DOHH2 (cell line): Measurements from ENCODE around the gene OR4K13.

Experiments used
- H3F3A ChIP-seq: fragments of 200-600 bp; sonication (generic), shearing (Covaris generic); 2 replicates; pipeline ENCODE4 v1.6.0; 2016; ENCODE audit warnings: antibody characterized with exemption, mild to moderate bottlenecking; ENCODE audit not compliant: control insufficient read depth, insufficient read depth
- H3K27ac ChIP-seq: fragments of 200-600 bp; sonication (generic); 2 replicates; pipeline ENCODE4 v1.5.1; 2014; ENCODE audit warnings: low read depth, mild to moderate bottlenecking, low read length, moderate library complexity
- H3K27me3 ChIP-seq: fragments of 200-600 bp; sonication (generic); 2 replicates; pipeline ENCODE4 v1.6.1; 2014; ENCODE audit warnings: mild to moderate bottlenecking, low read length, mixed read lengths; ENCODE audit not compliant: control insufficient read depth
- H3K36me3 ChIP-seq: fragments of 200-600 bp; sonication (generic); 2 replicates; pipeline ENCODE4 v1.6.1; 2014; ENCODE audit warnings: mild to moderate bottlenecking, low read length, moderate library complexity, mixed read lengths; ENCODE audit not compliant: control insufficient read depth
- H3K4me1 ChIP-seq: fragments of 200-600 bp; sonication (generic); 2 replicates; pipeline ENCODE4 v1.6.1; 2014; ENCODE audit warnings: mild to moderate bottlenecking, low read length, mixed read lengths; ENCODE audit not compliant: control insufficient read depth
- H3K4me2 ChIP-seq: fragments of 200-600 bp; sonication (generic); 2 replicates; pipeline ENCODE4 v1.6.0; 2014; ENCODE audit warnings: mild to moderate bottlenecking, low read length, moderate library complexity
- H3K4me3 ChIP-seq: fragments of 200-600 bp; sonication (generic); 2 replicates; pipeline ENCODE4 v1.5.1; 2014; ENCODE audit warnings: mild to moderate bottlenecking, low read length, mixed read lengths
- H3K79me2 ChIP-seq: fragments of 200-600 bp; sonication (generic); 2 replicates; pipeline ENCODE4 v1.6.1; 2014; ENCODE audit warnings: mild to moderate bottlenecking, low read length, mixed read lengths; ENCODE audit not compliant: control insufficient read depth
- H3K9me2 ChIP-seq: fragments of 200-600 bp; sonication (generic); replicated peaks from 2 replicates; pipeline ENCODE4 v1.6.1; 2014; ENCODE audit warnings: mild to moderate bottlenecking, low read length, mixed read lengths; ENCODE audit not compliant: control insufficient read depth
- H3K9me3 ChIP-seq: fragments of 200-600 bp; sonication (generic); 2 replicates; pipeline ENCODE4 v1.6.1; 2014; ENCODE audit warnings: antibody characterized with exemption, low read length, mixed read lengths; ENCODE audit not compliant: control insufficient read depth, insufficient read depth
- H4K20me1 ChIP-seq: fragments of 200-600 bp; sonication (generic); 2 replicates; pipeline ENCODE4 v1.6.0; 2014; ENCODE audit warnings: low read depth, mild to moderate bottlenecking, antibody characterized with exemption, low read length, moderate library complexity; ENCODE audit not compliant: control insufficient read depth, insufficient read depth
- EZH2phosphoT487 ChIP-seq: fragments of 200-600 bp; sonication (generic); IDR thresholded peaks from 2 replicates; pipeline ENCODE4 v1.6.1; 2017; ENCODE audit warnings: borderline replicate concordance, mild to moderate bottlenecking, antibody characterized with exemption, low read length, moderate library complexity, mixed read lengths
- TF ChIP-seq, protein P1 (sequence below): fragments of 200-600 bp; sonication (generic); IDR thresholded peaks from one replicate; pipeline ENCODE4 v1.5.1; 2014; ENCODE audit warnings: antibody characterized with exemption, mild to moderate bottlenecking, low read depth, low read length; ENCODE audit not compliant: poor library complexity, severe bottlenecking

OR4K13 gene

DNA sequence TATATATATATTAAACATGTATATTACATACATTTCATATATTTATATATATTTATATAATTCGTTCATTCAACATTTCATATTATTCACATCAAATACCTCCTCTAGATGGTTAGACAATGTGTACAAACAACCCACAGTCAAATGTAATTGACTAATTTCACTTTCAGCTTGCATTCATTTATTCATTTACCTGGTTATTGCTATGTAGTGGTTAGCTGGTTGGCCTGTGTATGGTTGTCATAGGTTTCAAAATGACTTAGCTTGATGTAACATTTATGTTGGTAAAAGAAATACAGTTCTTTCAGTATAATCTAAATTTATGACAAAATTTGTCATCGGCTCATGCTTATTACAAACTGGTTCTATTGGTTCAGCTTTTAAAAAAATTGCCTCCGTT, 389 bp downstream of the OR4K13 start:
- Histone ChIP-seq H3F3A (no peaks in the 10 kb centered on the region), H3K9me2 (no peaks in the 10 kb centered on the region), H3K4me2 (no peak overlapping the region), H3K4me1 (no peaks in the 10 kb centered on the region), H3K27me3 (no peaks in the 10 kb centered on the region), H3K4me3 (no peak overlapping the region), H3K27ac (no peak overlapping the region), H3K79me2 (no peaks in the 10 kb centered on the region), H4K20me1 (no peaks in the 10 kb centered on the region), H3K36me3 (no peaks in the 10 kb centered on the region), H3K9me3 (no peaks in the 10 kb centered on the region)
- no peak for TF ChIP-seq EZH2phosphoT487
- TF ChIP-seq, protein P1, sequence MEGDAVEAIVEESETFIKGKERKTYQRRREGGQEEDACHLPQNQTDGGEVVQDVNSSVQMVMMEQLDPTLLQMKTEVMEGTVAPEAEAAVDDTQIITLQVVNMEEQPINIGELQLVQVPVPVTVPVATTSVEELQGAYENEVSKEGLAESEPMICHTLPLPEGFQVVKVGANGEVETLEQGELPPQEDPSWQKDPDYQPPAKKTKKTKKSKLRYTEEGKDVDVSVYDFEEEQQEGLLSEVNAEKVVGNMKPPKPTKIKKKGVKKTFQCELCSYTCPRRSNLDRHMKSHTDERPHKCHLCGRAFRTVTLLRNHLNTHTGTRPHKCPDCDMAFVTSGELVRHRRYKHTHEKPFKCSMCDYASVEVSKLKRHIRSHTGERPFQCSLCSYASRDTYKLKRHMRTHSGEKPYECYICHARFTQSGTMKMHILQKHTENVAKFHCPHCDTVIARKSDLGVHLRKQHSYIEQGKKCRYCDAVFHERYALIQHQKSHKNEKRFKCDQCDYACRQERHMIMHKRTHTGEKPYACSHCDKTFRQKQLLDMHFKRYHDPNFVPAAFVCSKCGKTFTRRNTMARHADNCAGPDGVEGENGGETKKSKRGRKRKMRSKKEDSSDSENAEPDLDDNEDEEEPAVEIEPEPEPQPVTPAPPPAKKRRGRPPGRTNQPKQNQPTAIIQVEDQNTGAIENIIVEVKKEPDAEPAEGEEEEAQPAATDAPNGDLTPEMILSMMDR = no peak

GRCh38 chr14:20031058-20031457, 4.8 kb downstream of the OR4K13 start:
- Histone ChIP-seq H3K36me3 (no peaks in the 10 kb centered on the region), H3F3A (no peaks in the 10 kb centered on the region), H3K9me2 (no peaks in the 10 kb centered on the region), H3K4me2 (no peak overlapping the region), H3K27ac (no peak overlapping the region), H3K27me3 (no peaks in the 10 kb centered on the region), H3K9me3 (no peaks in the 10 kb centered on the region), H4K20me1 (no peaks in the 10 kb centered on the region), H3K4me1 (no peaks in the 10 kb centered on the region), H3K4me3 (no peak overlapping the region), H3K79me2 (no peaks in the 10 kb centered on the region)
- no peak for TF ChIP-seq EZH2phosphoT487
- TF ChIP-seq, protein P1 = no peak

DNA sequence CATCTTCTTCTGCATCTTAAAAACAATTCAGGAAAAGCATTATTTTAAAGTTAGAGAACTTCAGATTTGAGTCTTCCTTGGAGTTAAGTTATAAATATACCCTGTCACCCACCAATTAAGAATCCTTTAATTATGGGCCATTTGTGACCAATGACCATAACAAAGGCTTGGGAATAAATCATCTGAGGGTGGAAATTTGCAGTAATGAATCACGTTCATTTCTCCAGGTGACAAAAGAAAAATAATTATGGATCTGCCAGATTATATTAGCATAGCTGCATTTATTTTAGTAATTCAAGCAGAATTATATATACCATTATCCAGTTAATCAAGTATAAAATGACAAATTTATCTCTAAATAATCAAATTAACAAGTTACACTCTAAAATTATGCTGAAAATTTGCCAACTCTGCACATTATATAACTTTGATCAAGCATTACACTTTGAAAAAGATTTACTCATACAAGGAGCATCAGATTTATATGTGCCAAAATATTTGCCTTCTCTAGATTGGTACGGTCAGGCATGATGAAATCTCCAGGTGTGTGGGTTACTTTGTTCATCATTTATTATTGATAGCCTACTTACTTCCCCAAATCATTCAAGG, 16.5 kb downstream of the OR4K13 start, which contains the start of gene OR4K14:
OR4K14 (minus strand) TSS at position 51 of the 609 bp plus-strand sequence. CDS start 4,114 bp downstream, outside the sequence.
- no peaks in the 10 kb centered on the region for H3F3A ChIP-seq
- no peaks in the 10 kb centered on the region for H3K79me2 ChIP-seq

More for the DNA sequence above, 16.5 kb downstream of the OR4K13 start, which contains the start of gene OR4K14:
- TF ChIP-seq, protein P1 = no peak
- TF ChIP-seq EZH2phosphoT487 = no peak
- Histone ChIP-seq H3K9me3 (no peaks in the 10 kb centered on the region), H3K4me3 (no peak within 1 kb of the TSS), H4K20me1 (no peaks in the 10 kb centered on the region), H3K27ac (no peak within 1 kb of the TSS), H3K4me1 (no peaks in the 10 kb centered on the region), H3K36me3 (no peaks in the 10 kb centered on the region), H3K9me2 (no peaks in the 10 kb centered on the region), H3K27me3 (no peaks in the 10 kb centered on the region), H3K4me2 (no peak within 1 kb of the TSS)
